GM12878 (cell line): ENCODE measurements around the gene ABR. TPM values are rescaled to one million over a fixed set of nuclear protein-coding genes. Genes with fewer than 3 reads are reported as not detected.

Experiments used
- BCL11A ChIP-seq: IDR thresholded peaks from 2 replicates; pipeline ENCODE4 v1.6.1; 2011; ENCODE audit warnings: low read depth, low read length
- CBFB ChIP-seq: IDR thresholded peaks from 2 replicates; pipeline ENCODE4 v1.6.1; 2016; ENCODE audit warnings: antibody characterized with exemption, low read depth
- CHD2 ChIP-seq: IDR thresholded peaks from 2 replicates; pipeline ENCODE4 v1.6.1; 2011; ENCODE audit warnings: low read depth, low read length, improper control_type of control experiment, borderline replicate concordance
- CREM ChIP-seq: IDR thresholded peaks from 2 replicates; pipeline ENCODE4 v1.6.1; 2014; ENCODE audit warnings: antibody characterized with exemption, low read depth
- E2F8 ChIP-seq: fragments of 450-650 bp; IDR thresholded peaks from 2 replicates; pipeline ENCODE4 v1.6.1; 2018; ENCODE audit warnings: mild to moderate bottlenecking, low read depth, moderate library complexity; ENCODE audit not compliant: partially characterized antibody
- GABPA ChIP-seq: IDR thresholded peaks from 2 replicates; pipeline ENCODE4 v1.6.1; 2014; ENCODE audit warnings: antibody characterized with exemption, low read depth, mild to moderate bottlenecking, inconsistent platforms
- HDAC2 ChIP-seq: fragments of 200-600 bp; sonication (generic); IDR thresholded peaks from 2 replicates; pipeline ENCODE4 v1.6.1; 2017
- IKZF2 ChIP-seq, 2 experiments: fragments of 450-650 bp; IDR thresholded peaks; 2 replicates each; pipeline ENCODE4 v1.6.1; 2017; ENCODE audit warnings: mild to moderate bottlenecking in 2 of 2, moderate library complexity in 2 of 2
- IRF5 ChIP-seq: fragments of 450-650 bp; IDR thresholded peaks from 2 replicates; pipeline ENCODE4 v1.6.1; 2017; ENCODE audit warnings: borderline replicate concordance
- LARP7 ChIP-seq: fragments of 450-650 bp; IDR thresholded peaks from 2 replicates; pipeline ENCODE4 v1.6.1; 2017; ENCODE audit warnings: mild to moderate bottlenecking
- NR2F1 ChIP-seq: fragments of 450-650 bp; conservative IDR thresholded peaks from 2 replicates; pipeline ENCODE4 v1.6.1; 2017; ENCODE audit warnings: mild to moderate bottlenecking
- POLR2AphosphoS5 ChIP-seq: IDR thresholded peaks from 2 replicates; pipeline ENCODE4 v1.6.1; 2011; ENCODE audit warnings: mild to moderate bottlenecking, low read length, inconsistent platforms
- POU2F2 ChIP-seq: IDR thresholded peaks from 3 replicates; pipeline ENCODE4 v1.6.1; 2011; ENCODE audit warnings: low read depth, mild to moderate bottlenecking, low read length, borderline replicate concordance
- SRF ChIP-seq, 2 experiments: IDR thresholded peaks; 2 replicates each; pipeline ENCODE4 v1.6.1; 2011; ENCODE audit warnings: low read depth in 2 of 2, low read length in 2 of 2, mild to moderate bottlenecking in 1 of 2, moderate library complexity in 1 of 2
- TARDBP ChIP-seq: IDR thresholded peaks from 2 replicates; pipeline ENCODE4 v1.6.1; 2016; ENCODE audit warnings: borderline replicate concordance
- TCF3 ChIP-seq: IDR thresholded peaks from 2 replicates; pipeline ENCODE4 v1.6.1; 2012; ENCODE audit warnings: low read depth, mild to moderate bottlenecking, low read length, borderline replicate concordance; ENCODE audit not compliant: insufficient read depth
- USF1 ChIP-seq: IDR thresholded peaks from 2 replicates; pipeline ENCODE4 v1.6.1; 2011; ENCODE audit warnings: borderline replicate concordance, low read depth, mild to moderate bottlenecking, moderate library complexity, mixed read lengths, low read length; ENCODE audit not compliant: insufficient read depth; ENCODE audit errors: extremely low read length
- WRNIP1 ChIP-seq: IDR thresholded peaks from 2 replicates; pipeline ENCODE4 v1.6.1; 2011; ENCODE audit warnings: low read depth, low read length, improper control_type of control experiment, borderline replicate concordance
- YY1 ChIP-seq: IDR thresholded peaks from 2 replicates; pipeline ENCODE4 v1.6.1; 2011; ENCODE audit warnings: low read depth, mild to moderate bottlenecking, low read length
- ZBTB33 ChIP-seq: fragments of 450-650 bp; IDR thresholded peaks from 2 replicates; pipeline ENCODE4 v1.6.1; 2017; ENCODE audit warnings: mild to moderate bottlenecking
- ZNF217 ChIP-seq: fragments of 450-650 bp; IDR thresholded peaks from 2 replicates; pipeline ENCODE4 v1.6.1; 2017; ENCODE audit warnings: antibody characterized with exemption, mild to moderate bottlenecking
- ZNF24 ChIP-seq: fragments of 450-650 bp; IDR thresholded peaks from 2 replicates; pipeline ENCODE4 v1.6.1; 2017; ENCODE audit warnings: antibody characterized with exemption, mild to moderate bottlenecking
- ZSCAN29 ChIP-seq: fragments of 450-650 bp; IDR thresholded peaks from 2 replicates; pipeline ENCODE4 v1.6.1; 2017; ENCODE audit warnings: mild to moderate bottlenecking, moderate library complexity
- polyA plus RNA-seq, 11 experiments: library from polyadenylated mRNA; depleted of rRNA in 4 of 11; unstranded in 6 of 11; stranded (reverse) in 5 of 11; fragments of >200 nt; fragmentation: Nextera tagmentation in 4 of 11; fragmentation: Illumina TruSeq in 1 of 11; extraction: Ambion mirVana in 4 of 11; extraction: Trizol in 1 of 11; gene quantifications; 1 replicate in 1 of 11; 2 replicates in 10 of 11; pipeline versions ENCODE4 v1.2.1 to v1.2.3, GENCODE V29; 2011 to 2016; ENCODE audit warnings: inconsistent platforms in 2 of 11, missing spikeins in 2 of 11, low read depth in 1 of 11
- total RNA-seq, 4 experiments: library from RNA; depleted of rRNA in 3 of 4; stranded (reverse); fragments of >200 nt in 3 of 4; fragmentation: Illumina TruSeq in 1 of 4; extraction: Trizol in 1 of 4; gene quantifications; 2 replicates each; pipeline versions ENCODE4 v1.2.1 to v1.2.3, GENCODE V29; 2013 to 2021

The ABR gene
- total and polyA plus RNA-seq, 10 of the 15 experiments (the other 5 are each of a cell fraction or from before 2014, with no cell fraction given): 1.4 to 112 (median 30.0) TPM

- no peak for TF ChIP-seq USF1
- no peak for TF ChIP-seq CREM
- 0 out of 2 replicates have a peak, but pooled peaks have one; percentile 8 for TF ChIP-seq ZSCAN29
- peak; percentile 61 for TF ChIP-seq YY1
- no peak for TF ChIP-seq GABPA
- TF ChIP-seq HDAC2: no peak
- no peak for TF ChIP-seq TARDBP
- no peak for TF ChIP-seq CBFB
- TF ChIP-seq TCF3: no peak
- TF ChIP-seq SRF (IDR thresholded peaks at IDR 0.05; ENCODE audit: low read depth in 2 of 2, low read length in 2 of 2): no peak
- TF ChIP-seq ZNF24: no peak
- TF ChIP-seq LARP7: peak; percentile 69
- no peak for TF ChIP-seq IKZF2 (IDR thresholded peaks at IDR 0.05)
- TF ChIP-seq WRNIP1: no peak
- TF ChIP-seq E2F8: no peak
- no peak for TF ChIP-seq ZBTB33
- TF ChIP-seq BCL11A: no peak
- no peak; the same call in 1 of the 2 replicates for TF ChIP-seq NR2F1
- no peak for TF ChIP-seq IRF5
- no peak for TF ChIP-seq POU2F2
- no peak for TF ChIP-seq ZNF217
- TF ChIP-seq POLR2AphosphoS5: no peak
- no peak for TF ChIP-seq CHD2
Observed at GRCh38 chr17:1108765-1109605, 70.8 kb downstream of the ABR start (continued).
